Left lung (tissue), 10 donors: ENCODE results near the gene SAMD9L. TPM values are rescaled to one million over a fixed set of nuclear protein-coding genes. Genes with fewer than 3 reads are reported as not detected.

ENCODE experiments used
- ATAC-seq: fragments of 200-7000 bp; cut with Tn5 transposase; one replicate; pipeline ENCODE4 v1.9.1; 2020; ENCODE audit warnings: moderate library complexity
- DNase-seq, 4 donors: peaks; one replicate each; pipeline ENCODE4 v3.0.0-alpha.2; 2013 to 2020
- H3K27ac ChIP-seq, 2 donors: fragments of 200-600 bp; sonication (generic) in 1 of 2; one replicate each; pipeline versions ENCODE4 v1.5.0 to v1.8.0; 2020 to 2021
- H3K27me3 ChIP-seq, 2 donors: fragments of 200-600 bp; sonication (generic) in 1 of 2; one replicate each; pipeline versions ENCODE4 v1.5.0 to v1.8.0; 2020 to 2021
- H3K36me3 ChIP-seq, 2 donors: fragments of 200-600 bp; sonication (generic) in 1 of 2; one replicate each; pipeline versions ENCODE4 v1.5.0 to v1.8.0; 2020 to 2021
- H3K4me1 ChIP-seq, 2 donors: fragments of 200-600 bp; one replicate each; pipeline ENCODE4 v1.8.0; 2021
- H3K4me3 ChIP-seq, 2 donors: fragments of 200-600 bp; sonication (generic) in 1 of 2; one replicate each; pipeline versions ENCODE4 v1.5.0 to v1.8.0; 2020 to 2021; ENCODE audit warnings: mild to moderate bottlenecking in 1 of 2
- H3K9me3 ChIP-seq, 2 donors: fragments of 200-600 bp; sonication (generic) in 1 of 2; one replicate each; pipeline versions ENCODE4 v1.5.0 to v1.8.0; 2020 to 2021
- CTCF ChIP-seq, 2 donors: fragments of 200-600 bp; sonication (generic) in 1 of 2; IDR thresholded peaks; one replicate each; pipeline versions ENCODE4 v1.5.0 to v1.8.0; 2021; ENCODE audit warnings: antibody characterized with exemption in 2 of 2
- intact Hi-C, 2 donors: fragments of 100-400 bp; cut with DNase I; formaldehyde crosslinking; loops; one replicate each; pipeline versions ENCODE4 v1.11.2 to v1.14.2; 2022
- polyA plus RNA-seq, 6 donors: library from polyadenylated mRNA; unstranded; fragments of 120-200 nt; gene quantifications; one replicate each; pipeline ENCODE4 v1.2.1, GENCODE V29; 2013; ENCODE audit not compliant: insufficient read length in 6 of 6
- total RNA-seq, 2 donors: library from RNA; stranded (reverse); fragmentation: NEBNext Ultra II Directional; extraction: Animal tissue kit (Norgen Biotek cat#: 25700); gene quantifications; one replicate each; pipeline ENCODE4 v1.2.1, GENCODE V29; 2021
- donor health status: DM: no; HTN: yes; CAD: no.
- donor health status: DM: no; HTN: no; CAD: no.

Gene SAMD9L
- total and polyA plus RNA-seq, 8 donors = 13.8 to 42.4 (median 17.9) TPM

DNA sequence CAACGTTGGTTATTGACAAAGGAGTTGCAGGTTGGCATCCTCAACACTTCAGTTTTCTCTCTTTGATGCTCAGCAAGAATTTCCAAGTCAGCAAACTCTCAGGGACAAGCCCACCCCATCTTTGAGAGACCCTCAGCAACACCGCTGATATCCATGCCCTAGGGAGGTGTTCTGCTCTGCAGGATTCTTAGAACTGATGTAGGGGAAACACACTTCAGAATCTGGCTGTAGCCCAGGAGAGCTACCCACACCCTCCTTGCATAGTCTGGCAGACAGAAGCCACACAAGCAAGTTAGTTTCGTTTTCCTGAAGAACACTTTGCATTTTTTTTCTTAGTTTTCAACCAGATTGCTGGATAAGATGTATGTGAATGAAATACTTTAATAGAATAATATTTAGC lies 822 bp downstream of the SAMD9L start:
- H3K27ac ChIP-seq = peak overlapping the region; percentile 60 to 79
- TF ChIP-seq CTCF (IDR thresholded peaks at IDR 0.05) = no peak
- DNase-seq = peak in 2 of 4 donors; percentile 40 to 57

GRCh38 chr7:93146472-93147141 lies 1.6 kb downstream of the SAMD9L start:
- H3K36me3 ChIP-seq = peaks cover 0 to 42% of the 10 kb centered on the region in 2 donors
- peak overlapping the region; percentile 60 to 79 for H3K27ac ChIP-seq
- peaks cover 0 to 49% of the 10 kb centered on the region in 2 donors for H3K4me1 ChIP-seq
- intact Hi-C loops = no loop called here
- peak overlapping the region; percentile 34 to 50 for H3K4me3 ChIP-seq
- no peak for TF ChIP-seq CTCF (IDR thresholded peaks at IDR 0.05)
- DNase-seq (no peak), ATAC-seq (peak; percentile 15)
- no peaks in the 10 kb centered on the region for H3K9me3 ChIP-seq
- H3K27me3 ChIP-seq = no peaks in the 10 kb centered on the region

More for the DNA sequence above, 822 bp downstream of the SAMD9L start:
- ATAC-seq = peak; percentile 83
- H3K9me3 ChIP-seq = no peaks in the 10 kb centered on the region
- peaks cover 0 to 34% of the 10 kb centered on the region in 2 donors for H3K36me3 ChIP-seq
- no peaks in the 10 kb centered on the region for H3K27me3 ChIP-seq
- H3K4me1 ChIP-seq = peaks cover 0 to 49% of the 10 kb centered on the region in 2 donors
- intact Hi-C loops = no loop called here
- peak overlapping the region; percentile 34 to 50 for H3K4me3 ChIP-seq

GRCh38 chr7:93146036-93146435 lies 2.1 kb downstream of the SAMD9L start:
- peaks cover 0 to 47% of the 10 kb centered on the region in 2 donors for H3K36me3 ChIP-seq
- TF ChIP-seq CTCF (IDR thresholded peaks at IDR 0.05) = no peak
- intact Hi-C loops = no loop called here
- peaks cover 0 to 49% of the 10 kb centered on the region in 2 donors for H3K4me1 ChIP-seq
- H3K27me3 ChIP-seq = no peaks in the 10 kb centered on the region
- peak overlapping the region in 1 of 2 donors; percentile 79 for H3K27ac ChIP-seq
- ATAC-seq (no peak), DNase-seq (peak in 1 of 4 donors; percentile 16)
- peak overlapping the region; percentile 34 to 50 for H3K4me3 ChIP-seq
- H3K9me3 ChIP-seq = no peaks in the 10 kb centered on the region

- Histone ChIP-seq H3K36me3 (peaks cover 0 to 54% of the 10 kb centered on the region in 2 donors), H3K27me3 (no peaks in the 10 kb centered on the region), H3K9me3 (no peaks in the 10 kb centered on the region), H3K27ac (peak overlapping the region in 1 of 2 donors; percentile 79), H3K4me1 (peaks cover 0 to 42% of the 10 kb centered on the region in 2 donors), H3K4me3 (peak overlapping the region in 1 of 2 donors; percentile 50)
- DNase-seq (peak in 1 of 4 donors; percentile 54), ATAC-seq (no peak)
- no peak for TF ChIP-seq CTCF (IDR thresholded peaks at IDR 0.05)
- intact Hi-C loops = no loop called here
Observed at GRCh38 chr7:93145354-93145753, 2.8 kb downstream of the SAMD9L start.

GRCh38 chr7:93142127-93142526 lies 6.1 kb downstream of the SAMD9L start:
- Histone ChIP-seq H3K9me3 (peaks cover 0 to 25% of the 10 kb centered on the region in 2 donors), H3K4me3 (no peak overlapping the region), H3K27ac (no peak overlapping the region), H3K27me3 (no peaks in the 10 kb centered on the region), H3K36me3 (peaks cover 0 to 86% of the 10 kb centered on the region in 2 donors), H3K4me1 (peaks cover 0 to 26% of the 10 kb centered on the region in 2 donors)
- DNase-seq = no peak
- intact Hi-C loops = no loop called here
- no peak for ATAC-seq
- TF ChIP-seq CTCF (IDR thresholded peaks at IDR 0.05) = no peak
